Activated naive CD4-positive, alpha-beta T cell treated with anti-CD3 and anti-CD28 coated beads for 36 hours (primary cell): ENCODE results near the gene PNLIPRP1. TPM values are rescaled to one million over a fixed set of nuclear protein-coding genes. Genes with fewer than 3 reads are reported as not detected.

Experiments
- CTCF ChIA-PET: fragments of 350-600 bp; sonication (Branson Sonifier 250); formaldehyde crosslinking; loops from one replicate; lab custom pipeline; 2021; ENCODE audit warnings: antibody characterized with exemption; lab: Charles Lee
- DNase-seq: peaks from one replicate; pipeline ENCODE4 v3.0.0-alpha.2; 2020
- H3K27ac Mint-ChIP-seq: one replicate; pipeline ENCODE4 v1.8.0; 2021; ENCODE audit warnings: mild to moderate bottlenecking, mixed read lengths
- H3K27me3 Mint-ChIP-seq: one replicate; pipeline ENCODE4 v1.8.0; 2021; ENCODE audit warnings: low read depth, mixed read lengths
- H3K36me3 Mint-ChIP-seq: one replicate; pipeline ENCODE4 v1.8.0; 2021; ENCODE audit warnings: low read depth, mixed read lengths
- H3K4me1 Mint-ChIP-seq: one replicate; pipeline ENCODE4 v1.8.0; 2021; ENCODE audit warnings: low read depth, mixed read lengths
- H3K4me3 Mint-ChIP-seq: one replicate; pipeline ENCODE4 v1.8.0; 2021; ENCODE audit warnings: mild to moderate bottlenecking, moderate library complexity, mixed read lengths
- H3K9me3 Mint-ChIP-seq: one replicate; pipeline ENCODE4 v1.8.0; 2021; ENCODE audit warnings: mixed read lengths
- intact Hi-C: fragments of 100-400 bp; cut with micrococcal nuclease; formaldehyde crosslinking; loops from one replicate; pipeline ENCODE4 v1.15.1; 2023
- total RNA-seq, 2 experiments: library from RNA; stranded (reverse); gene quantifications; one replicate each; pipeline ENCODE4 v1.2.3, GENCODE V29; 2021

PNLIPRP1 gene
- not detected for total RNA-seq

DNA sequence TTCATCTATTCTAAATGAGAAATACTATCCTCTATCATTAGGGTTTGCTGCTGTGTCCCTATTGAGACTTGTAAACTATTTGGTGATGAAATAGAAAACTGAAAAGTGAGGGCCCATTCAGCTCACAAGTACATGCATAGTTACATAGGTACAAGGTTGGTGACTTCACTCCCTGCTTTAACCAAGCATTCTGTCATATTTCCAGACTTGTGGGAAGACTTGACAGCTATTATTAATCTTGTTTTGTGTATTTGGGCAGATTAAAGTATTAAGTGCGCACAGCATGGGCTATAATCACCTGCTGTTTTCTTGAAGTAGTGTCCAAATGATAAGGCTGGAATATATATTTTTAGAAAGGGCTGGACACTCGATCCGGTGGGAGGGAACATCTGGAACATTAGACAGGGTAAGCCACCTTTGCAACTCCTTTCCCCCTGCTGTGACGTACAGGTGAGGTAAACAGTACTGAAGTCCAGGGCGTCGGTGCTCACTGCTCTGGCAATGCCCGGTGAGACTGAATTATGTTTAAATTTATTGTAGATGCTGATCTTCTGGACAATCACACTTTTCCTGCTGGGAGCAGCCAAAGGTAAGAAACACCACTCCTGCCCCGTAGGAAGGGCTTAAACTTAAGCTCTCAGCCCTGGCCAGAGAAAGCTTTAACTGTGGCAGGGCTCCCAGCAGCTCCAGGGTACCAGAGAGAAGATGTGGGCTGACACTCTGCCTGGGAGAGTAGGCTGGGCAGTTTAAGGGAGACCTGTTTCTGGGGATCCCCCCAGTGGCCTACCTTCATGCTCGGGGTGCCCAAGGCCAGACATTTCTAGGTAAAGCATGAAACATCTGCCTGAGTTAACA lies at the start of gene PNLIPRP1:
Gene PNLIPRP1, plus strand, starts transcription at position 370 of the 855 bp plus-strand sequence. Its CDS starts 171 bp downstream, at position 541.
- DNase-seq: no peak
- CTCF ChIA-PET: interaction anchor here (0.7 kb wide), 1 partner anchor 381 kb away, joined by 3 read pairs; no protein-coding TSS in a partner anchor
- Mint-ChIP-seq H3K4me1 (no peaks in the 10 kb centered on the region), H3K27me3 (peaks cover 4% of the 10 kb centered on the region), H3K36me3 (no peaks in the 10 kb centered on the region), H3K4me3 (no peak within 1 kb of the TSS), H3K27ac (no peak within 1 kb of the TSS), H3K9me3 (no peaks in the 10 kb centered on the region)
- intact Hi-C loops: no loop called here

DNA sequence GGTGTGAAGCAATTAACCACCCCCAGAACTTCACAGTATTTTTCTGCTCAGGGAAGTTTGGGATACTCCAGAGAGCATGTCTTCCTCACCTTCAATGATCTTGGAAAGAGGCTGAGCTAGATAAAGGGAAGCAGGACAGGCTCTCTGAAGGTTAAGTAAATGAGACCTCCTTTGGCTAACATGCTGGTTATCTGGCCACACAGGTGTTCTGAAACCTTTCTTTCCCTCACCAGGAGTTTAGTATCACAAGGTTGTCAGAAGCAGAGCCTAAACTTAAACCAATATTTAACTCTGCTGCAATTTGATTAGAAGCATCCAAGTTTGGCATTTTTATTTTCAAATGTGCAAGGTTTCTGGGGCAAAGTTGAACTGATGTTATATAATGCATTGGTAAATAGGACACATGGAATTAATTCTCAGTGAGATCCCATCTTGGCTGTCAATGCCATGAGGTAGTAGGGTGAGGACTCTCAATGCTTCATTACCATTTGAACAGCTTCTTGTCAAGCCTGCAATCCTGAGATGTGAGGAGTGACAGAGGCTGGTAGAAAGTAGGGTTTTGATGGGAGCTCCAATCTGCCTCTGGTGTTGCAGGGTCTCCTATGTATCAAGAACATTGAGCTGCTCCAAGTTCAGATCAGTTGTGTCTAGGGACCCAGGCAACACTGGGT lies 48.6 kb upstream of the PNLIPRP1 start:
- no peak overlapping the region for H3K27ac Mint-ChIP-seq
- intact Hi-C loops: no loop called here
- no peaks in the 10 kb centered on the region for H3K4me1 Mint-ChIP-seq
- peaks cover 10% of the 10 kb centered on the region for H3K27me3 Mint-ChIP-seq
- CTCF ChIA-PET: no interaction called here
- H3K36me3 Mint-ChIP-seq: no peaks in the 10 kb centered on the region
- no peak overlapping the region for H3K4me3 Mint-ChIP-seq
- DNase-seq: no peak
- H3K9me3 Mint-ChIP-seq: no peaks in the 10 kb centered on the region

DNA sequence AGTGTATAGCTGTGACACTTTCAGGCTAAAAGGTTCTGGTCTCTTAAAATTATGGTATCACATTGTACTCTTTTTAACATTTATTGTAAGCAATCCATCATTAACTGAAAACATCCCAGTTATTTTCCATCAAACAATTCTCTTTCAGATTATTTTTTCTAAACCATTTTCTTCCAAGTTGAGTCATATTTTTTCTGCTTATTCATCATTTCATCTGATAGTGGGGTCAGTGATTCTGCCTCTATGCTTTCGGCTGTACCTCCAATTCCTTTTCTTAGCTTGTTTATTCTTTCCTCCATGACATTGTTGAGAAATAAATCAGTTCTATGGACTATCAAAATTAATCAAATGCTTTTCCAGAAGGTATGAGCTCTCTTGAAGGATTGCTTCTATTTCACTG lies 45.6 kb upstream of the PNLIPRP1 start:
- H3K36me3 Mint-ChIP-seq: no peaks in the 10 kb centered on the region
- no peak overlapping the region for H3K4me3 Mint-ChIP-seq
- no peak overlapping the region for H3K27ac Mint-ChIP-seq
- no peaks in the 10 kb centered on the region for H3K9me3 Mint-ChIP-seq
- no peaks in the 10 kb centered on the region for H3K4me1 Mint-ChIP-seq
- CTCF ChIA-PET: no interaction called here
- H3K27me3 Mint-ChIP-seq: peaks cover 4% of the 10 kb centered on the region
- no peak for DNase-seq
- intact Hi-C loops: no loop called here

DNA sequence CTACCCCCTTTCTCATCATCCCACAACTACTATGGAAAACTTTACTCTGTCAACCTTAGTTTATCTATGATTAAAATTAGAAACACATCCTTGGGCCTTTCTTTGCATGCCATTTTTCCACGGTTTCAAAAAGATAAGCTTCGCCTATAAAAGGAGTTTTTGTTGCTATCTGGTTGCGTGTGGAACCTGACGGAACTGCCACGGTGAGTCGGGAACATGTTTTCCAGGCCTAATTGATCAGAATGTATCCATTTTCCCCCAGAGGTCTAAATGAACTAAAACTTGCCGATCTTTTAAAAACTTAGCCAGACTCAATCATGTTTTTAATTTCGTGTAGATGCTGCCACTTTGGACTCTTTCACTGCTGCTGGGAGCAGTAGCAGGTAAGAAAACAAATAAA lies 45.0 kb upstream of the PNLIPRP1 start, which contains the start of gene PNLIP:
Gene PNLIP, plus strand, starts transcription at position 176 of the 400 bp plus-strand sequence. Its CDS starts 162 bp downstream, at position 338.
- peaks cover 2% of the 10 kb centered on the region for H3K27me3 Mint-ChIP-seq
- no peak within 1 kb of the TSS for H3K27ac Mint-ChIP-seq
- no peak within 1 kb of the TSS for H3K4me3 Mint-ChIP-seq
- H3K36me3 Mint-ChIP-seq: no peaks in the 10 kb centered on the region
- CTCF ChIA-PET: no interaction called here
- no peak for DNase-seq
- no peaks in the 10 kb centered on the region for H3K9me3 Mint-ChIP-seq
- intact Hi-C loops: no loop called here
- H3K4me1 Mint-ChIP-seq: no peaks in the 10 kb centered on the region

DNA sequence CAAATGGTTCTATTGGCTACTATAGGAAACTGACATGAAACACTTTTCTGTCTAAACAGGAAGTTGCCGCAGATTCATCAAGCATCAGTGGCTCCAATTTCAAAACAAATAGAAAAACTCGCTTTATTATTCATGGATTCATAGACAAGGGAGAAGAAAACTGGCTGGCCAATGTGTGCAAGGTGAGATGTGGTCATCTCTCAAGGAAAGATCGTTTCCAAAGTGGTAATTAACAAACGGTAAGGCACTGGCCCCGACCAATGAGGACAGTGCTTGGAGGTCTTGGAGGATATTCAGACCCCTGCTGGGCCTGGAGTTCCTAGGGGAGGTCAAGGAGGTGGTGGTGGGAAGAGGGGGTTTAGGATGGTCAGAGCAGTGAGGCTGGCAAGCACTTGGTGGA lies 42.5 kb upstream of the PNLIPRP1 start:
- H3K27me3 Mint-ChIP-seq: peaks cover 2% of the 10 kb centered on the region
- no peaks in the 10 kb centered on the region for H3K36me3 Mint-ChIP-seq
- no peak overlapping the region for H3K27ac Mint-ChIP-seq
- H3K4me1 Mint-ChIP-seq: no peaks in the 10 kb centered on the region
- H3K4me3 Mint-ChIP-seq: no peak overlapping the region
- intact Hi-C loops: no loop called here
- CTCF ChIA-PET: interaction anchor here (0.6 kb wide), 1 partner anchor 1190 kb away, joined by 4 read pairs; no protein-coding TSS in a partner anchor
- DNase-seq: no peak
- no peaks in the 10 kb centered on the region for H3K9me3 Mint-ChIP-seq

DNA sequence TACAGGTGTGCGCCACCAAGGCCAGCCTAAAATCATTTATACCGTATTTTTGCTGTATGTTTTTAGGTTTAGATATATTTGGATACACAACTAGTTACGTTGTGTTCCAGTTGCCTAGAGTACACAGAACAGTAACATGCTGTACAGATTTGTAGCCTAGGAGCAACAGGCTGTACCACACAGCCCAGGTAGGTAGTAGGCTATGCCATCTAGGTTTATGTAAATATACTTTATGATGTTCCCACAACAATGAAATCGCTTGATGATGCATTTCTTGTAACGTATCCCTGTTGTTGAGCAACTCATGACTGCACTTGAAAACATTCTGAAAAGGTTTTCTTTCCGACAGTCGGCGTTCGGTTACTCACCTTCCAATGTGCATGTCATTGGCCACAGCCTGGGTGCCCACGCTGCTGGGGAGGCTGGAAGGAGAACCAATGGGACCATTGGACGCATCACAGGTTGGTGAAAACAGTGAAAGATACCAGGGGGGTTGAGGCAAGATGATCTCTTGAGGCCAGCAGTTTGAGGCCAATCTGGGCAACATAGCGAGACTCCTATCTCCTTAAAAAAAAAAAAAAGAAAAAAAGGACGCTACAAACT lies 37.3 kb upstream of the PNLIPRP1 start:
- H3K27ac Mint-ChIP-seq: no peak overlapping the region
- no peaks in the 10 kb centered on the region for H3K36me3 Mint-ChIP-seq
- no peaks in the 10 kb centered on the region for H3K9me3 Mint-ChIP-seq
- intact Hi-C loops: no loop called here
- no peak for DNase-seq
- CTCF ChIA-PET: no interaction called here
- no peaks in the 10 kb centered on the region for H3K27me3 Mint-ChIP-seq
- no peak overlapping the region for H3K4me3 Mint-ChIP-seq
- no peaks in the 10 kb centered on the region for H3K4me1 Mint-ChIP-seq

DNA sequence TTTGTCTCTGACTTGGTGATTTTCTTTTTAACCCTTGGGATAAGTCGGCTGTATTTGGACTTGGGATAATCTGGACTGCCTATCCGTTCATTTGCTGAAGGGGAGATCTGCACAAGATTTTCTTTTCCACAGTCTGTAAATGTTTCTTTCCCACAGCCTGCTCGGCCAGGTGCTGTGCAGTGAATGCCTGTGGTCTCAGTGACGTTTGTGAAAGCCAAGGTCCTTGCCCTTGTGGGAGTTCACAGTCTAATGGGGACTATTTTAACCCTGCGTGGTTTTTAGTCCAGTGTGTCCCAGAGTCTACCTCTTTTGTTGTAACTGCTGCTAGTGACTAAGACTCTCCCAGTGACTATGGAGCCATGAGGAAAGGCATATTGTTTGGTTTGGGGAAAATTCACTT lies 36.1 kb upstream of the PNLIPRP1 start:
- CTCF ChIA-PET: no interaction called here
- no peak overlapping the region for H3K4me3 Mint-ChIP-seq
- intact Hi-C loops: no loop called here
- H3K36me3 Mint-ChIP-seq: no peaks in the 10 kb centered on the region
- no peak for DNase-seq
- H3K9me3 Mint-ChIP-seq: no peaks in the 10 kb centered on the region
- H3K27ac Mint-ChIP-seq: no peak overlapping the region
- peaks cover 2% of the 10 kb centered on the region for H3K27me3 Mint-ChIP-seq
- H3K4me1 Mint-ChIP-seq: no peaks in the 10 kb centered on the region

DNA sequence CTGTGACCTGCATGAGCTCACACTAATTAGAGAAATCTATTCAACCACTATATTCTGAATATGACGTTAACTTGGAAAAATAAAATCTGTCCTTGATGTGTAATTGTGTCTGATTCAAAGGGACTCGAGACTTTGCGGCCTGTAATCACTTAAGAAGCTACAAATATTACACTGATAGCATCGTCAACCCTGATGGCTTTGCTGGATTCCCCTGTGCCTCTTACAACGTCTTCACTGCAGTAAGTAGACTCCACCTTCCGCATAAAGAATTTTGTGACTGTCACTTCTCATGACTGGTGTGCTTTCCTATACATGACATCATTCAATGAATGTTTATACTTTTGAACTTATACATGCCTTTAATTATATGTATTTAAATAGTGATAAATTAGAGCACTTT lies 34.9 kb upstream of the PNLIPRP1 start:
- Mint-ChIP-seq H3K4me1 (no peaks in the 10 kb centered on the region), H3K36me3 (no peaks in the 10 kb centered on the region), H3K9me3 (no peaks in the 10 kb centered on the region), H3K27me3 (peaks cover 2% of the 10 kb centered on the region), H3K27ac (no peak overlapping the region), H3K4me3 (no peak overlapping the region)
- DNase-seq: no peak
- CTCF ChIA-PET: no interaction called here
- intact Hi-C loops: no loop called here

DNA sequence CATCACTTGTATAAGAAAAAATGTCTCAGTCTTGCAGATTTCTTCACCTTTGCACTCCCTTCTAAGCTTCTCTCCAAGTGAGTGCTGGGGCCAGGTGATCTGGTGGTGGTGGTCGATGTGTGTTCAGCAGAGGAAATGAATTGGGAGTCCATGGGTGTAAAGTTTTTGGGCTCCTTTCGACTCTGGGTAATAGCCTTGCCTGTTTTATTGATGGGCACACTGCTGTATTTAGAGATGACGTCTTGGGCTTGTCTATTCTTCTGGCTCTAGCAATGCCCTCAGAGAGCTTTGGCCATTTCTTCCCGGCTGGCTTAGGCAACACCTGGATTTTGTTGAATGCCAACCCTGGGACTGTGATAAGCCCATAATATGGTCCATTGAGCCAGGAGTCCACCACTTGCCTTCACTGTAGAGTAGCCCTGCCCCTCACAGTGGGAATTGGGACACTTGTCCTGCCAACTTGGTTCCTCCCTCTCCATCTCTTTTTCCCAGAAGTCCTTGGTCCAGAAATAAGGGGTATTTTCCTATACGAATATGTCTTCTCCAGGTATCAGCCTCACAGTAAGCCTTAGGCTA lies 33.4 kb upstream of the PNLIPRP1 start:
- DNase-seq: no peak
- Mint-ChIP-seq H3K9me3 (no peaks in the 10 kb centered on the region), H3K4me1 (no peaks in the 10 kb centered on the region), H3K27ac (no peak overlapping the region), H3K4me3 (no peak overlapping the region), H3K27me3 (peaks cover 9% of the 10 kb centered on the region), H3K36me3 (no peaks in the 10 kb centered on the region)
- intact Hi-C loops: no loop called here
- CTCF ChIA-PET: no interaction called here

DNA sequence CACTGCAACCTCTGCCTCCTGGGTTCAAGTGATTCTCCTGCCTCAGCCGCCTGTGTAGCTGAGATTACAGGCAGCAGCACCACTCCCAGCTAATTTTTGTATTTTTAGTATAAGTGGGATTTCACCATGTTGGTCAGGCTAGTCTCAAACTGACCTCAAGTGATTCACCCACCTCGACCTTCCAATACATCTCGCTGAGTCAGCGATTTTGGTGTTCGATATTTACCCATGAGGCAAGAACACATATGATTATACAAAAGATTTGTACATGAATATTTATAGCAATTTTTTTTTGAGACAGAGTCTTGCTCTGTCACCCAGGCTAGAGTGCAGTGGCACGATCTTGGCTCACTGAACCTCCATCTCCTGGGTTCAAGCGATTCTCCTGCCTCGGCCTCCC lies 25.2 kb upstream of the PNLIPRP1 start:
- no peak for DNase-seq
- H3K9me3 Mint-ChIP-seq: no peaks in the 10 kb centered on the region

DNA sequence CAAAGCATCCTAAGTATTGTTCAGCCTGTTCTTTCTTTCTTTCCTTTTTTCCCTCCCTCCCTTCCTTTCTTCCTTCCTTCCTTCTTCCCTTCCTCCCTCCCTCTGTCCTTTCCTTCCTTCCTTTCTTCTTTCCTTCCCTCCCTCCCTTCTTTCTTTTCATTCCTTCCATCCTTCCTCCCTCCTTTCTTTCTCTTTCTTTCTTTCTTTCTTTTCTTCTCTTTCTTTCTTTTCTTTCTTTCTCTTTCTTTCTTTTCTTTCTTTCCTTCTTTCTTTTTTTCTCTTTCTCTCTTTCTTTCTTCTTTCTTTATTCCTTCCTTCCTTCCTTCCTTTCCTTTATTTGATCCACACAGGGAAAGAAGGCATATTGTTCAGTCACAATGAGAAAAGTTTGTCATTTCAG lies 23.8 kb upstream of the PNLIPRP1 start:
- H3K4me1 Mint-ChIP-seq: no peaks in the 10 kb centered on the region
- H3K27me3 Mint-ChIP-seq: peaks cover 17% of the 10 kb centered on the region
- H3K36me3 Mint-ChIP-seq: no peaks in the 10 kb centered on the region
- no peak overlapping the region for H3K27ac Mint-ChIP-seq
- CTCF ChIA-PET: no interaction called here
- no peak overlapping the region for H3K4me3 Mint-ChIP-seq
- no peaks in the 10 kb centered on the region for H3K9me3 Mint-ChIP-seq
- DNase-seq: no peak
- intact Hi-C loops: no loop called here

More for the DNA sequence above, 25.2 kb upstream of the PNLIPRP1 start:
- H3K27ac Mint-ChIP-seq: no peak overlapping the region
- intact Hi-C loops: no loop called here
- CTCF ChIA-PET: no interaction called here
- no peaks in the 10 kb centered on the region for H3K36me3 Mint-ChIP-seq
- H3K4me3 Mint-ChIP-seq: no peak overlapping the region
- H3K4me1 Mint-ChIP-seq: no peaks in the 10 kb centered on the region
- peaks cover 20% of the 10 kb centered on the region for H3K27me3 Mint-ChIP-seq

DNA sequence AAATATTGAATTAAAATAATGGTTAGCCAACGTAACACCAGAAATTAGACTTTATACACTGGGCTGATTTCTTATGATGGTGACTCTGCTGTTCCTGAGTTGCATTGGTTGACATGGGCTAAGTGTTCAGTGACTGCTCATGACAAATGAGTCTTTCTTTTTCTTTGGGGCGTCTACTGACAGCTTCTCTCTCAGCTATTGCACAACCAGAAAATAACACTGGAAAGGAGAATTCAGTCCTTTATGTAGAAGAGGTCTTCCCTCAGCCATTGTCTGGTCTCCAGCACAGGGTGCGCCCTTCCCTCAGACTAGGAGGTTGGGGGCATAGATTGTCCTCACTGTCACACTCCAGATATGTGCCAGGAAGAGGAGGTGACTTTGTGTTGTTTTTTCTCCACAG lies 23.4 kb upstream of the PNLIPRP1 start:
- no peaks in the 10 kb centered on the region for H3K4me1 Mint-ChIP-seq
- intact Hi-C loops: no loop called here
- H3K27me3 Mint-ChIP-seq: peaks cover 15% of the 10 kb centered on the region

More for the DNA sequence above, 23.4 kb upstream of the PNLIPRP1 start:
- CTCF ChIA-PET: no interaction called here
- Mint-ChIP-seq H3K27ac (no peak overlapping the region), H3K4me3 (no peak overlapping the region), H3K9me3 (no peaks in the 10 kb centered on the region), H3K36me3 (no peaks in the 10 kb centered on the region)
- DNase-seq: no peak
